GM18511 (cell line): ENCODE results near the gene PTGES.
"Not testable (repeated sequence)": the region's sequence is repeated elsewhere in the genome, so short reads cannot be mapped to it uniquely, and the experiment has no call there.

Experiments
- ATAC-seq: cut with Tn5 transposase; IDR thresholded peaks from one replicate; pipeline ENCODE4 v1.9.1; 2021; ENCODE audit warnings: mild to moderate bottlenecking, moderate library complexity; ENCODE audit not compliant: unreplicated experiment

Gene PTGES, protein sequence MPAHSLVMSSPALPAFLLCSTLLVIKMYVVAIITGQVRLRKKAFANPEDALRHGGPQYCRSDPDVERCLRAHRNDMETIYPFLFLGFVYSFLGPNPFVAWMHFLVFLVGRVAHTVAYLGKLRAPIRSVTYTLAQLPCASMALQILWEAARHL

DNA sequence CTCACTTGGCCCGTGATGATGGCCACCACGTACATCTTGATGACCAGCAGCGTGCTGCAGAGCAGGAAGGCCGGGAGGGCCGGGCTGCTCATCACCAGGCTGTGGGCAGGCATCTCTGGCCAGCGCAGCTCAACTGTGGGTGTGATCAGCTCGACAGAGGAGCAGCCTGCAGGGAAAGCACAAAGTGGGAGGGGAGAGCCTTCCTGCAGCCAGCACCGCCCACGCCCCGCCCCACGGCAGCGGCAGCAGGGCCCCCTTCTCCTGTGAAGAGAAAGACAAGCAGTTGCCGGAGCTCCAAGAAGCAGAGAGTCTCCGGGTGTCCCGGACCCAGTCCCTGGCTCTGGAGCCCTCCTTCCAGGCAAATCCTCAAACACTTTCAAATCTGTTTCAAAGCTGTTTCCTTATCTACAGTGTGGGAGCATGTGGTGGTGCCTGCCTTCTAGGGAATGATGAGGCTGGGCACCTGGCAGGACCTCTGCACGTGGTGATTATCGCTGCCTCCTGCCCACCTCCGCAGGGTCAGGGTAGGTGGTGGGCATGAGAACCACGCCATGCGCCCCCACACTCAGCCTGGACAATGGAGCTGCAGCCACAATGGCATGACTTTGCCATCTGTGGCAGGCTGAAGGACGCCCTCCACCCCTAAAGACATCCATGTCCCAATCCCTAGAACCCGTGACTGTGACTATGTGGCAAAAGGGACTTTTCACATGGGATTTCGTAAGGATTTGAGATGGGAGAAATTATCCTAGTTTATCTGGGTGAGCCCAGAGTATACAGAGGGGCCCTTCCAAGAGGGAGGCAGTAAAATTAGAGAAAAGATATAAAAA lies at the start of gene PTGES:
PTGES (minus strand) TSS at position 143 of the 830 bp plus-strand sequence; CDS start at position 113, 30 bp downstream.
- ATAC-seq, result no peak

DNA sequence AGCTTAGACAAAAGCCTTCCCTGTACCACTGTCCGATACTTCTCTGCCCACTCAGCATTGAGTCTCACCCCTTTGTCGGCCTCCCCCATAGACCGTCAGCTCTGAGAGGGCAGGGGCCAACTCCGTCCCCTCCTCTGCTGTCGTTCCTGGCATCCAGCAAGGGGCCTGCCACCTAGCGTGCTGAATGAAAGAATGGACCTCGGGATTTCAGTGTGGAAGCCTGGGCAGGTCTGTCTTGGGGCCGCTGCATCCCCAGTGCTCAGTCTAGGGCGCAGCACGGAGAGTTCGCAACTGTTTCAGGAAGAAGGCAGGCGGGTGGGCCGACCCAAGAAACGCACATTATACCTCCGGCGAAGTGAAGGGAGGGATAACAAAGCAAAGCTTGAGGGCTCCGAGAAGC lies 48.7 kb upstream of the PTGES start:
- ATAC-seq, result no peak

DNA sequence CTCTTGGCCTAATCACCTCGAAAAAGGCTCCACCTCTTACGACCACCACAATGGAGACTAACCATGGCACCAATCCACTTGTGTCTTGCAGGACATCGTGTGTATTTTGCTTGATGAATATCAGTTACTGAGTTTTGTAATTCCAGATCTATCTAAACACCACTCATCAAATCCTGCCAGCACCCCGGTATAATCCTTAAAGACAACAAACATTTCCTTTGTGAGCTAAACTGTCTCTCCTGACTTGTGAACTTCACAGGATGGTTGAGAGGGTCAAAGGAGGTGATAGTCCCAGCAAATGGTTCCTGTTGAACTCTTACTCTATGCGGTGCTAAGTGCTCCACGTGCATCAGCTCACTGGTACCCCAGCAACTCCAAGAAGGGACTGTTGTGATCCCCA lies 46.1 kb upstream of the PTGES start:
- ATAC-seq, result no peak

- ATAC-seq, result not testable (repeated sequence)
Measured at GRCh38 chr9:129796029-129796428, 43.2 kb upstream of the PTGES start.

GRCh38 chr9:129794549-129794948 lies 41.7 kb upstream of the PTGES start:
- ATAC-seq, result no peak

DNA sequence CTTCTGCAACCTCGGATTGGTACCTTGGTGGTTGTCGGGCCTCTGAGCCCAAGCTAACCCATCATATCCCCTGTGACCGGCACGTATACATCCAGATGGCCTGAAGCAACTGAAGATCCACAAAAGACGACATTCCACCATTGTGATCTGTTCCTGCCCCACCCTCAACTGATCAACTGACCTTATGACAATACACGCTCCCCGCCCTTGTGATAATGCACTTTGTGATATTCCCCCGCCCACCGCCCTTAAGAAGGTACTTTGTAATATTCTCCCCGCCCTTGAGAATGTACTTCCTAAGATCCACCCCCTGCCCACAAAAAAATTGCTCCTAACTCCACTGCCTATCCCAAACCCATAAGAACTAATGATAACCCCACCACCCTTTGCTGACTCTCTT lies 33.6 kb upstream of the PTGES start:
- ATAC-seq, result no peak

DNA sequence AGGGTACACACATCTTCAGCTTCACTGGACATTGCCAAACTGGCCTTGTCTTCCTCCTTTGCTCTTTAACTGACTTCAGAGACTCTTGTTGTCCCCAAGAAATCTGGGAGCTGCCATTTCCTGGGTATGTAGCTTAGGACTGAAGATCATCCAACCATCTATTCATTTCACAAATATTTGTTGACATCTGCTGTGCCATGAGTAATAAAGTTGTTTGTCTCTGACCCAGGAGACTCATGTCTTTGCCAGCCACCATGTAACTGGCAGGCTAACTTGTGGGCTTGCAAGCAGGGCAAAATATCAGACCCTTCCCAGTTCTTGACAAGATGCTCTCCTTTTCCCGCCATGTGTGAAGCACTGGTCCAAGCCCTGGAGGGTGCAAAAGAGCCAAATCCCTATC lies 33.0 kb upstream of the PTGES start:
- ATAC-seq, result no peak

DNA sequence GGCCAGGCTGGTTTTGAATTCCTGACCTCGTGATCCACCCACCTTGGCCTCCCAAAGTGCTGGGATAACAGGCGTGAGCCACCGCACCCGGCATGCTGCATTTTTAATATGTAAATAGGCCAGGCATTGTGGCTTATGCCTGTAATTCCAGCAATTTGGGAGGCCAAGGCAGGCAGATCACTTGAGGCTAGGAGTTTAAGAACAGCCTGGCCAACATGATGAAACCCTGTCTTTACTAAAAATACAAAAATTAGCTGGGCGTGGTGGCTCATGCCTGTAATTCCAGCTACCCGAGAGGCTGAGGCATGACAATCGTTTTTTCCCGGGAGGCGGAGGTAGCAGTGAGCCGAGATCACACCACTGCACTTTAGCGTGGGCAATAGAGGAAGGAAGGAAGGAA lies 32.1 kb upstream of the PTGES start:
- not testable (repeated sequence) for ATAC-seq

- no peak for ATAC-seq
Measured at GRCh38 chr9:129783516-129784361, 30.9 kb upstream of the PTGES start.

DNA sequence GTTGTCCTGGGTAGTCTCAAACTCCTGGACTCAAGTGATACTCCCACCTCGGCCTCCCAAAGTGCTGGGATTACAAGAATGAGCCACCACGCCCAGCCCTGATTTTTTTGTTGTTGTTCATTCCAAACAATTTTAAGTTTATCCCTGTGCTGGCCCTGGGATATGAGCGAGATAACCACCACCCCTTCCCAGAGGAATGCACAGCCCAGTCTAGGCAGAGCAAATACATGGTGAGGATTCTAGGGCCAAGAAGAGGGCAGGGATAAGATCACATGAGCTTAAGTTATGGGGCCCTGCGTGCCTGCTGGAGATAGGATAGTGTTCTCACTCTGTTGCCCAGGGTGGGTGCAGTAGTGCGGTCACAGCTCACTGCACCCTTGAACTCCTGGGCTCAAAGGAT lies 29.1 kb upstream of the PTGES start:
- ATAC-seq, result no peak

- ATAC-seq, result no peak
Measured at GRCh38 chr9:129781131-129781530, 28.3 kb upstream of the PTGES start.

DNA sequence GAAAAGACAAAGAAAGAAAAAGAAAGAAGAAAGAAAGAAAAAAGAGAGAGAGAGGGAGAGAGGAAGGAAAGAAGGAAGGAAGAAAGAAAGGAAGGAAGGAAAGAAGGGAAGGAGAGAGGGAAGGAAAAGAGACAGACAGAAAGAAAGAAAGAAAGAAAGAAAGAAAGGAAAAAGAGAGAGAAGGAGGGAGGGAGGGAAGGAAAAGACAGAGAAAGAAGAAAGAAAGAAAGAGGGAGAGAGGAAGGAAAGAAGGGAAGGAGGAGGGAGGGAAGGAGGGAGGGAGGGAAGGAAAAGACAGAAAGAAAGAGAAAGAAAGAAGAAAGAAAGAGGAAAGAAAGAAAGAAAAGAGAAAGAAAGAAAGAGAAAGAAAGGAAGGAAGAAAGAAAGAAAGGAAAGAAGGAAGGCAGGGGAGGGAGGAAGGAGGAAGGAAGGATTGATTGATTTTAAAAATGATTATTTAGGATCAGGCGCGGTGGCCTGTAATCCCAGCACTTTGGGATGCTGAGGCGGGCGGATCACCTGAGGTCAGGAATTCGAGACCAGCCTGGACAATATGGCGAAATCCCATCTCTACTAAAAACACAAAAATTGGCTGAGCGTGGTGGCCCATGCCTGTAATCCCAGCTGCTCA lies 26.8 kb upstream of the PTGES start:
- ATAC-seq, result no peak

DNA sequence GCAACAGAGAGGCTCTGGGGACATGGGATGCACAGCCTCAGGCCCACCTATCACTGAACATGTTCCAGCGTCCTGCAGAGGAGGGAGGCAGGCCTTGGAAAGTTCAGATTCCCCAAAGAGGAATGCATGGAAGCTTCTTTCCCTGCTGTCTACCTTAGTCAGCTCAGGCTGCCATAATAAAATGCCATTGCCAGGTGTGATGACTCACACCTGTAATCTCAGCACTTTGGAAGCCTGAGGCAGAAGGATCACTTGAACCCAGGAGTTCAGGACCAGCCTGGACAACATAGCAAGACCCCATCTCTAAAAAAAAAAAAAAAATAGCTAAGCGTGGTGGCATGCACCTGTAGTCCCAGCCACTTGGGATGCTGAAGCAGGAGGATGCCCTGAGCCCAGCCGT lies 25.6 kb upstream of the PTGES start:
- ATAC-seq, result no peak

GRCh38 chr9:129777769-129778130 lies 24.9 kb upstream of the PTGES start:
- no peak for ATAC-seq

DNA sequence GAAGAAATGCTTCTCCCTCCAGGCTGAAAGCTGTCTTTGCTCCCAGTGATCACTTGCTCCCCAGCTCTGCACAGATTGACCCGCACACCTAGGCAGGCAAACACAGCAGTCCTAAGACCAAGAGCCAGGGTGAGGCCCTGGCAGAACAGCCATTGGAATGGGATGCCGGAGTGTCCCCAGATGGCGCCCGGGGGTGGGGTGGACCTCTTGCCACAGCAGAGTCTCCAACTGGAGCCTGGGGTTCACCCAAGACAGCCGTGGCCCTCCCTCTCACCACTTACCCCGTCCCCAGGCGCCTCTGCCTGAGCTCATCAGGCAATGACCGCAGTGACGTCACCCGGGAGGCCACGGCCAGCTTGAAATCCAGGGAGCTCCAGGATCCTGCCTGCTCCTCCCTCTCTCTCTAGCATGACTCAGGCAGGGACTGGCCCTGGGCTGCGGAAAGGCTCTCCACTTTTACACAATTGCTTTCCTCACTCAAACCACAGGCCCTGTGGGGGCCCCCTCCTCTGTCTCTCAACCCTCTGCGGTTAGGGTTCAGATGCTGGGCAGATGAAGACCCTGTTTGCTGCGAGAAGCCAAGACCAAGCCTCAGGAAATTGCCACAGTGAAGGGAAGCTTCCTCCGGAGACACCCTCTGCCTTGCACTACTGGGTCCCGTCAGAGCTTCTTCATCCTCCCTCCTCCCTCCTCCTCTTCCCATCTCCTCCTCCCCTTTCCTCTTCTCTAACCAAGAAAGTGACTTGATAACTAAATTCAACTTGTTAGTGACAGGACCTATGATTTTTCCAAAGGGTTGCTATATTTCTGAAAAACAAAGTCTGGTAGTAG lies 24.3 kb upstream of the PTGES start:
- no peak for ATAC-seq

- ATAC-seq, result no peak
Measured at GRCh38 chr9:129776566-129776937, 23.7 kb upstream of the PTGES start.

GRCh38 chr9:129776096-129776495 lies 23.3 kb upstream of the PTGES start:
- ATAC-seq, result not testable (repeated sequence)

DNA sequence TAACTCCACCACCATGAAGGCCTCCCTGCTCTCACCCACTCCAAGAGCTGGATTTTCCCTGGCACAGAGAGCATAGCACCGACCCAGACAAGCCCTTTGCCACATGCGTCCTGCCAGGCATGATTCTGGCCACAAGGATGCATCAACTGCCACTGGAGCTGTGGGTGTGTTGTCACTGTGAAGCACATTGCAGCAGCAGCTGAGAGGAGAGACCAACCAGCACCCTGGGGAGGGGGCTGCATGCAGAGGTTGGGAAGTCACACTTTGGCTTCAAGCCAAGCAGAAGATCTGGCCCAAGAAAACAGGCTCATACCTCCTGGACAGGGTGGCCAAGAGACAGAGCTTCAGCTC lies 22.6 kb upstream of the PTGES start:
- ATAC-seq, result no peak

DNA sequence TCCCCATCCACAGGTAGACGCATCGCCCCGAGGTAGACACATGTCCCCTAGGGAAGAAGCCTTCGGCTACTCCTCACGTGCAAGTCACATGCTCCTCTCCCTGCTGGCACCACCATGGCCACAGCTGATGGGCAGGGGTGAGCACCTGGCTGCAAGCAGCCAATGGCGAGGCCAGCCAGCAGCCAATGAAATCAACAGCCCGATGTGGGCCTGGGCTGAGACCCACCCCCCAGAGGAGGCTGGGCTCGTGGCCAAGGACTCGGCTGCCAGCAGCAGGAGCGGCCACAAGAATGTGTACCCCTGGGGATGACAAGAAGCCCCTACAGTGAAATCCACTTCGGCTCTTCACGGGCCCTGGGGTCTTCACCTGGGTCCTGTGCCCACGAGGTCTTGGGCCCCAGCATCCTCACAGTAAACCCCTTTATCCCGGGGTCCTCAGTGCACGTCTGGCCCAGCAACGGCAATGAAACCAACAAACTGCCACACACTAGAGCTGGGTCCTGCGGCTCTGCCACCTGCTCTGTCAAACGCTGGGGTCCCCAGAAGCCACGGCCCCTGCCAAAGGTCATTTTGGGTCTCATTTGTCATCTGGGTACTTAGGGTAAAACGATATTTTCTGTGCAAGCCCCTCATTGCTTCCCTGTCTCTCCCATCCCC lies 22.1 kb upstream of the PTGES start:
- ATAC-seq, result no peak
